Hepatocyte (in vitro differentiated cells): ENCODE results near the gene CDH4.

Experiments used
- CTCF ChIP-seq: fragments of 200-600 bp; sonication (generic); IDR thresholded peaks from 2 replicates; pipeline ENCODE4 v1.5.1; 2016; ENCODE audit warnings: antibody characterized with exemption, mild to moderate bottlenecking; ENCODE audit not compliant: poor library complexity
- EZH2phosphoT487 ChIP-seq: fragments of 200-600 bp; sonication (generic); IDR thresholded peaks from one replicate; pipeline ENCODE4 v1.6.1; 2018; ENCODE audit warnings: antibody characterized with exemption, mild to moderate bottlenecking, low read depth, moderate library complexity; ENCODE audit not compliant: unreplicated experiment, severe bottlenecking

GRCh38 chr20:61839912-61840778, 588.1 kb downstream of the CDH4 start:
- TF ChIP-seq CTCF (no peak), EZH2phosphoT487 (no peak)
